ENCODE results near the gene MAP2K3.

MAP2K3 gene

GRCh38 chr17:21283482-21284318 is 811 bp upstream of the MAP2K3 start:
- DNase-seq, result peak; percentile 55

- DNase-seq, result no peak
Measured at GRCh38 chr17:21285164-21286065, 904 bp downstream of the MAP2K3 start.

- peak; percentile 89 for DNase-seq
Measured at GRCh38 chr17:21286066-21286770, 1.7 kb downstream of the MAP2K3 start.

- no peak for DNase-seq
Measured at GRCh38 chr17:21286909-21287702, 2.6 kb downstream of the MAP2K3 start.

- peak; percentile 90 for DNase-seq
Measured at GRCh38 chr17:21287703-21288449, 3.4 kb downstream of the MAP2K3 start.

- no peak for DNase-seq
Measured at GRCh38 chr17:21288571-21289017, 4.1 kb downstream of the MAP2K3 start.

GRCh38 chr17:21289175-21289901 is 4.8 kb downstream of the MAP2K3 start:
- DNase-seq, result no peak

GRCh38 chr17:21289902-21290571 is 5.5 kb downstream of the MAP2K3 start:
- DNase-seq, result no peak

GRCh38 chr17:21291357-21291756 is 6.8 kb downstream of the MAP2K3 start:
- no peak for DNase-seq

- DNase-seq, result no peak
Measured at GRCh38 chr17:21291862-21292261, 7.4 kb downstream of the MAP2K3 start.

- DNase-seq, result no peak
Measured at GRCh38 chr17:21292867-21293830, 8.6 kb downstream of the MAP2K3 start.

- no peak for DNase-seq
Measured at GRCh38 chr17:21293831-21294210, 9.3 kb downstream of the MAP2K3 start.

- no peak for DNase-seq
Measured at GRCh38 chr17:21294321-21295035, 10.0 kb downstream of the MAP2K3 start.

- peak; percentile 59 for DNase-seq
Measured at GRCh38 chr17:21295036-21295952, 10.8 kb downstream of the MAP2K3 start.

GRCh38 chr17:21296097-21297025 is 11.8 kb downstream of the MAP2K3 start:
- DNase-seq, result no peak

- no peak for DNase-seq
Measured at GRCh38 chr17:21297026-21297520, 12.6 kb downstream of the MAP2K3 start.

Measured in right hindlimb (tissue), 1 donor.